Subcutaneous adipose tissue (tissue), 4 donors: ENCODE results near the gene INPP5E. TPM values are rescaled to one million over a fixed set of nuclear protein-coding genes. Genes with fewer than 3 reads are reported as not detected.

Source experiments
- CTCF ChIP-seq: fragments of 450-650 bp; IDR thresholded peaks from one replicate; pipeline ENCODE4 v1.5.1; 2016; ENCODE audit warnings: low read depth, mild to moderate bottlenecking, control low read depth, antibody characterized with exemption, moderate library complexity
- total RNA-seq, 4 donors: library from RNA; depleted of rRNA; stranded (reverse); fragments of >200 nt; gene quantifications; one replicate each; pipeline ENCODE4 v1.1.0, GENCODE V29; 2016

The INPP5E gene
- total RNA-seq, 4 donors from 2014 or later, result 4.4 to 12.8 (median 5.0) TPM

DNA sequence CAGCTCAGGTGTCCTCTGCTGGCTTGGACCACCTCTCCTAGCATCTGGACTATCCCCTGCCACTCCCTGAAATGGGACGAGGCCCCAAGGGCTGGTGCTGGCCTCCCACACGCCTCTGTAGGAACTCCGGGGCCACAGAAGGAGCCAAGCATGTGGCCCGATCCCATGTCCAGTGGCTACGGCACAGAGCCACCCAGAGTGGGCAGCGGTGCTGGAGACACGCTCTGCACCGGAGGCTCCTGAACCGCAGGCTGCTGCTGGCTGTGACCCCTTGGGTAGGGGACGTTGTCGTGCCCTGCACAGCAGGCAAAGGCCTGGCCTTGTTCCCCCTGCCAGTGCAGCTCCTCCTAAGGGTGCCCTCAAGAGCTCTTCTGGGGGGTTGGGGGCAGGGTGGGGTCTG lies 59.8 kb downstream of the INPP5E start:
- no peak for TF ChIP-seq CTCF

DNA sequence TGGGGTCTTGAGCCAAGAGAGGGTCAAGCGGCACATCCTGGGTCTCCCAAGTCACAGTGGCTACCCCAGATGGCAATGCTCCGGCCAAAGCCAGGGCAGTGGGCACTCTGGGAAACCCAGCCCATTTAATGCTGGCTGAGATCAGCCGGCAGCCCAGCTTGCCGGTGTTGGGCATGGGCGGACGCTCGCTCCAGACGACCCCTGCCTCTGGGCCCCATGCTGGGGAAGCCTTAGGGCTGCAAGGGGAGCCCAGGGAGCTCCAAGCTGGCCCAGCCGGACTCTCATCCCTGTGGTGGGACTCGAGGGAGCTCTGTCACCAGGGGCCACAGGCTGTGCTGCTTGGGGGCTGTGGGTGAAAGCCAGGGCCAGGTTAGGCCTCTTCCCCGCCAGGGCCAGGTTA lies 60.2 kb downstream of the INPP5E start:
- no peak for TF ChIP-seq CTCF

DNA sequence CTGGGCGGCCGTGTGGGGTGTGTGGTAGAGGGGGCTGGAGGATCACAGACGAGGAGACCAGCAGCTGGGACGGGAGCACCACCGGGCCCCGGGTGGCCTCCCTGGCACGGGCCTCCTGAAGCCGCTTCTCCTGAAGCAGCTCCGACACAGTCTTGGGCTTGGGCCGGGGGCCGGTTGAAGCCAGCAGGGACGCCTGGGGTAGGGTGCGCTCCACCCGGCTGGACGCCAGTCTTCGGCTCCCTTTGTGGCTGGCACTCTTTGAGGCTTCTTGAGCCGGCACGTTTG lies 60.7 kb downstream of the INPP5E start:
- TF ChIP-seq CTCF, result no peak

Other genes with a start within 250 kb of the INPP5E start
- gene LHX3, start 234.7 kb downstream of the INPP5E start, total RNA-seq, result not detected
- gene QSOX2, start 194.0 kb downstream of the INPP5E start, total RNA-seq, result 1 to 10 TPM; 3.7 to 5.3 (median 4.5) TPM
- not detected for gene CCDC187, start 135.8 kb downstream of the INPP5E start, total RNA-seq
- gene GPSM1, start 112.3 kb downstream of the INPP5E start, total RNA-seq, result 1 to 10 TPM; 2.1 to 5.8 (median 4.1) TPM
- gene DNLZ, start 76.1 kb downstream of the INPP5E start, total RNA-seq, result 10 to 100 TPM; 10.7 to 36.1 (median 20.1) TPM
- gene CARD9, start 66.2 kb downstream of the INPP5E start, total RNA-seq, result 1 to 10 TPM in 3 of 4 donors, under 1 TPM in 1; 0.75 to 6.5 (median 3.3) TPM
- gene SNAPC4, start 39.7 kb downstream of the INPP5E start, total RNA-seq, result 10 to 100 TPM in 1 of 4 donors, 1 to 10 TPM in 3; 2.4 to 10.4 (median 3.7) TPM
- gene ENTR1, start 29.2 kb downstream of the INPP5E start, total RNA-seq, result 10 to 100 TPM; 23.3 to 42.0 (median 33.2) TPM
- gene PMPCA, start 29.2 kb downstream of the INPP5E start, total RNA-seq, result 10 to 100 TPM; 14.8 to 33.3 (median 29.8) TPM
- gene SEC16A, start 43.2 kb upstream of the INPP5E start, total RNA-seq, result 10 to 100 TPM; 39.0 to 65.4 (median 52.9) TPM
- gene NOTCH1, start 106.2 kb upstream of the INPP5E start, total RNA-seq, result 10 to 100 TPM; 18.0 to 94.4 (median 21.3) TPM
- gene EGFL7, start 223.1 kb upstream of the INPP5E start, total RNA-seq, result 100 to 1,000 TPM in 2 of 4 donors, 10 to 100 TPM in 2; 47.6 to 161 (median 102) TPM
- 1,000 to 10,000 TPM in 1 of 4 donors, 100 to 1,000 TPM in 3; 300 to 1,989 (median 392) TPM for gene AGPAT2, start 247.6 kb upstream of the INPP5E start, total RNA-seq